ENCODE measurements around the gene MFAP3L. TPM values are rescaled to one million over a fixed set of nuclear protein-coding genes. Genes with fewer than 3 reads are reported as not detected.

The MFAP3L gene
- total and polyA plus RNA-seq, 4 donors, result 0.87 to 5.3 (median 2.4) TPM

- Histone ChIP-seq H3K4me1 (ENCODE audit: control insufficient read depth in 5 of 5, insufficient read depth in 5 of 5, low read length in 5 of 5) (peaks cover 0 to 2% (median 0%) of the 10 kb centered on the region in 5 donors), H3K36me3 (ENCODE audit: control insufficient read depth in 4 of 4, insufficient read depth in 4 of 4, low read length in 4 of 4) (no peaks in the 10 kb centered on the region), H3K4me3 (no peak overlapping the region), H3K27me3 (ENCODE audit: control insufficient read depth in 3 of 3, insufficient read depth in 3 of 3, low read length in 2 of 3) (no peaks in the 10 kb centered on the region), H3K9me3 (ENCODE audit: control insufficient read depth in 4 of 4, insufficient read depth in 3 of 4, low read length in 3 of 4) (no peaks in the 10 kb centered on the region), H3K27ac (ENCODE audit: low read depth in 1 of 2, low read length in 1 of 2) (no peak overlapping the region), H3K9ac (ENCODE audit: insufficient read depth in 1 of 2, low read length in 2 of 2) (no peak overlapping the region)
- 83 to 87% methylated on average over 9 of the region's 9 CpGs for WGBS, 2 donors
- DNase-seq (no peak), ATAC-seq (ENCODE audit: insufficient read depth, low FRiP score) (no peak)
- no peak for TF ChIP-seq CTCF (IDR thresholded peaks at IDR 0.05; ENCODE audit: control extremely low read depth, extremely low read depth)
Measured at GRCh38 chr4:169993531-169993930, 32.7 kb downstream of the MFAP3L start.

GRCh38 chr4:169988252-169988651, 37.9 kb downstream of the MFAP3L start:
- Histone ChIP-seq H3K27me3 (ENCODE audit: control insufficient read depth in 3 of 3, insufficient read depth in 3 of 3, low read length in 2 of 3) (no peaks in the 10 kb centered on the region), H3K4me1 (ENCODE audit: control insufficient read depth in 5 of 5, insufficient read depth in 5 of 5, low read length in 5 of 5) (no peaks in the 10 kb centered on the region), H3K36me3 (ENCODE audit: control insufficient read depth in 4 of 4, insufficient read depth in 4 of 4, low read length in 4 of 4) (no peaks in the 10 kb centered on the region), H3K9me3 (ENCODE audit: control insufficient read depth in 4 of 4, insufficient read depth in 3 of 4, low read length in 3 of 4) (no peaks in the 10 kb centered on the region), H3K4me3 (no peak overlapping the region), H3K27ac (ENCODE audit: low read depth in 1 of 2, low read length in 1 of 2) (no peak overlapping the region), H3K9ac (ENCODE audit: insufficient read depth in 1 of 2, low read length in 2 of 2) (no peak overlapping the region)
- no peak for TF ChIP-seq CTCF (IDR thresholded peaks at IDR 0.05; ENCODE audit: control extremely low read depth, extremely low read depth)
- no peak for ATAC-seq (ENCODE audit: insufficient read depth, low FRiP score)
- DNase-seq, result no peak
- WGBS, 2 donors, result 80 to 89% methylated on average over 6 of the region's 6 CpGs

- Histone ChIP-seq H3K4me3 (no peak overlapping the region), H3K4me1 (ENCODE audit: control insufficient read depth in 5 of 5, insufficient read depth in 5 of 5, low read length in 5 of 5) (no peaks in the 10 kb centered on the region), H3K9ac (ENCODE audit: insufficient read depth in 1 of 2, low read length in 2 of 2) (no peak overlapping the region), H3K36me3 (ENCODE audit: control insufficient read depth in 4 of 4, insufficient read depth in 4 of 4, low read length in 4 of 4) (no peaks in the 10 kb centered on the region), H3K27ac (ENCODE audit: low read depth in 1 of 2, low read length in 1 of 2) (no peak overlapping the region), H3K27me3 (ENCODE audit: control insufficient read depth in 3 of 3, insufficient read depth in 3 of 3, low read length in 2 of 3) (no peaks in the 10 kb centered on the region), H3K9me3 (ENCODE audit: control insufficient read depth in 4 of 4, insufficient read depth in 3 of 4, low read length in 3 of 4) (no peaks in the 10 kb centered on the region)
- TF ChIP-seq CTCF (IDR thresholded peaks at IDR 0.05; ENCODE audit: control extremely low read depth, extremely low read depth), result no peak
- ATAC-seq (ENCODE audit: insufficient read depth, low FRiP score), result no peak
- no peak for DNase-seq
- 73 to 84% methylated on average over 6 of the region's 6 CpGs for WGBS, 2 donors
Measured at GRCh38 chr4:169987327-169988228, 38.6 kb downstream of the MFAP3L start.

Data from lung (tissue), 12 donors.